ENCODE data around the gene UBL4A. TPM values are rescaled to one million over a fixed set of nuclear protein-coding genes. Genes with fewer than 3 reads are reported as not detected.

Gene UBL4A
- total RNA-seq, 1 donor: 31.5 TPM

DNA sequence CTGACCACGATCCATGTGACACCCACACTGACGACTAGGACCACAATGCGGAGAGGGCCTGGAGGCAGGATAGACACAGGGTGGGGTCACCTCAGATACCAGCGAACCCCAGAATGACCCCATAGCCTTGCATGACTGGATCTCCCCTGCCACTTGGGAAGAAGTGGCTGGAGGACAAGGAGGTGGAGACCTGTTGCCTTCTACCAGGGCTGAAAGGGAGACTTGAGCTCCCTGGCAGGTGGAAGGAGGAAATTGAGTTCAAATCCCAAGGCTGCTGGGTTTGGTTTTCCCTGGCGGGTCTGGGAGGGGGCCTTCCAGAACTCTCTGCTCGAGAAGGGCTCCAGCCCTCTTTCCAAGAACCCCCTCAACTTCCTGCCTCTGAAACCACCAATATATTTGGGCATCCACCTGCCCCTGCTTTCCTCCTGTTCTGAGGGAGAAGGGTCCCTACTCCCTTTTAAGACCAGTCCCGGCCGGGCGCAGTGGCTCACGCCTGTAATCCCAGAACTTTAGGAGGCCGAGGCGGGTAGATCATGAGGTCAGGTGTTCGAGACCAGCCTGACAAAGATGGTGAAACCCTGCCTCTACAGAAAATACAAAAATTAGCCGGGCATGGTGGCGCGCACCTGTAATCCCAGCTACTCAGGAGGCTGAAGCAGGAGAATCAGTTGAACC, 26.6 kb upstream of the UBL4A start:
- Histone ChIP-seq H3K4me1 (ENCODE audit: insufficient read depth, low read length) (peaks cover 5% of the 10 kb centered on the region), H2AFZ (ENCODE audit: low read length) (no peak overlapping the region), H3K79me2 (ENCODE audit: insufficient read depth, low read length) (peaks cover 10% of the 10 kb centered on the region), H3K9me3 (ENCODE audit: low read depth, low read length) (no peaks in the 10 kb centered on the region), H4K20me1 (ENCODE audit: insufficient read depth, low read length) (no peaks in the 10 kb centered on the region), H3K36me3 (ENCODE audit: insufficient read depth, low read length) (no peaks in the 10 kb centered on the region), H3K27me3 (ENCODE audit: insufficient read depth, low read length) (no peaks in the 10 kb centered on the region), H3K4me2 (ENCODE audit: insufficient read depth, low read length) (no peak overlapping the region), H3K27ac (ENCODE audit: low read depth, low read length) (no peak overlapping the region), H3K4me3 (ENCODE audit: insufficient read depth, low read length) (no peak overlapping the region)
- TF ChIP-seq, protein P1, sequence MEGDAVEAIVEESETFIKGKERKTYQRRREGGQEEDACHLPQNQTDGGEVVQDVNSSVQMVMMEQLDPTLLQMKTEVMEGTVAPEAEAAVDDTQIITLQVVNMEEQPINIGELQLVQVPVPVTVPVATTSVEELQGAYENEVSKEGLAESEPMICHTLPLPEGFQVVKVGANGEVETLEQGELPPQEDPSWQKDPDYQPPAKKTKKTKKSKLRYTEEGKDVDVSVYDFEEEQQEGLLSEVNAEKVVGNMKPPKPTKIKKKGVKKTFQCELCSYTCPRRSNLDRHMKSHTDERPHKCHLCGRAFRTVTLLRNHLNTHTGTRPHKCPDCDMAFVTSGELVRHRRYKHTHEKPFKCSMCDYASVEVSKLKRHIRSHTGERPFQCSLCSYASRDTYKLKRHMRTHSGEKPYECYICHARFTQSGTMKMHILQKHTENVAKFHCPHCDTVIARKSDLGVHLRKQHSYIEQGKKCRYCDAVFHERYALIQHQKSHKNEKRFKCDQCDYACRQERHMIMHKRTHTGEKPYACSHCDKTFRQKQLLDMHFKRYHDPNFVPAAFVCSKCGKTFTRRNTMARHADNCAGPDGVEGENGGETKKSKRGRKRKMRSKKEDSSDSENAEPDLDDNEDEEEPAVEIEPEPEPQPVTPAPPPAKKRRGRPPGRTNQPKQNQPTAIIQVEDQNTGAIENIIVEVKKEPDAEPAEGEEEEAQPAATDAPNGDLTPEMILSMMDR (IDR thresholded peaks at IDR 0.05; ENCODE audit: extremely low read depth, low read depth, low read length): no peak
- peak; percentile 6 for DNase-seq (ENCODE audit: insufficient read length, low spot score, missing footprints)

DNA sequence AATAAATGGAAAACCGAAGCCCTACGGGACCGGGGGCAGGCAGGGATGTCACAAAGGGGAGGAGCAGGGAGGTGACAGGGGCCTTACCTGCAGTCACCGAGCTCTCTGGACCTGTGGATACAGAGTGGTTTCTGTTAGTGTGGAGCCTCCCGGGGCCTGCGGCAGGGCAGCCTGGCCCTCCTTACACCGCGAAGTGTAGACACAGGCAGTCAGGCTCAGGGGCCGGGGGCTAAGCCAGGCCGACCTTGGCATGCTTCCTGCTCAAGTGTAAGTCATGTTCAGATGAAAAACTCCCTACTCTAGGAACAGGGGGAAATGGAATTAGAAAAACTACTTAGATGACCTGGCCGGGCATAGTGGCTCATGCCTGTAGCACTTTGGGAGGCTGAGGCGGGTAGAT, 25.3 kb upstream of the UBL4A start:
- Histone ChIP-seq H3K36me3 (ENCODE audit: insufficient read depth, low read length) (no peaks in the 10 kb centered on the region), H3K4me2 (ENCODE audit: insufficient read depth, low read length) (no peak overlapping the region), H3K4me1 (ENCODE audit: insufficient read depth, low read length) (peaks cover 5% of the 10 kb centered on the region), H3K27me3 (ENCODE audit: insufficient read depth, low read length) (no peaks in the 10 kb centered on the region), H4K20me1 (ENCODE audit: insufficient read depth, low read length) (no peaks in the 10 kb centered on the region), H3K79me2 (ENCODE audit: insufficient read depth, low read length) (peaks cover 10% of the 10 kb centered on the region), H3K4me3 (ENCODE audit: insufficient read depth, low read length) (no peak overlapping the region), H2AFZ (ENCODE audit: low read length) (no peak overlapping the region), H3K27ac (ENCODE audit: low read depth, low read length) (no peak overlapping the region), H3K9me3 (ENCODE audit: low read depth, low read length) (no peaks in the 10 kb centered on the region)
- peak; percentile 19 for DNase-seq (ENCODE audit: insufficient read length, low spot score, missing footprints)
- TF ChIP-seq, protein P1 (IDR thresholded peaks at IDR 0.05; ENCODE audit: extremely low read depth, low read depth, low read length): no peak

DNA sequence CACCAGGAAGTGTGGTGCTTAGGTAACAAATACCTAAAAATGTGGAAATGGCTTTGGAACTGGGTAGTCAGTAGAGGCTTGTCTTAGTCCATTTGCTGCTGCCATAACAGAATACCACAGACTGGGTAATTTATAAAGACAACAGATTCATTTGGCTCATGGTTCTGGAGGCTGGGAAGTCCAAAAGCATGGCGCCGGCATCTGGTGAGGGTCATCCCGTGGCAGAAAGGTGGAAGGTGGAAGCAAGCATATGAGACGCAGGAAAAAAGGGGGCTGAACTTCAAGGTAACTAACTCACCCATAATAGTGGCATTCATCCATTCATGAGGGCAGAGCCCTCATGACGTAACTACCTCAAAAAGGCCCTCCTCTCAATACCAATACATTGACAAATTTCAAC, 23.0 kb upstream of the UBL4A start:
- Histone ChIP-seq H3K36me3 (ENCODE audit: insufficient read depth, low read length) (no peaks in the 10 kb centered on the region), H4K20me1 (ENCODE audit: insufficient read depth, low read length) (no peaks in the 10 kb centered on the region), H3K9me3 (ENCODE audit: low read depth, low read length) (no peaks in the 10 kb centered on the region), H3K4me3 (ENCODE audit: insufficient read depth, low read length) (no peak overlapping the region), H2AFZ (ENCODE audit: low read length) (no peak overlapping the region), H3K27me3 (ENCODE audit: insufficient read depth, low read length) (no peaks in the 10 kb centered on the region), H3K4me2 (ENCODE audit: insufficient read depth, low read length) (no peak overlapping the region), H3K27ac (ENCODE audit: low read depth, low read length) (no peak overlapping the region), H3K4me1 (ENCODE audit: insufficient read depth, low read length) (no peaks in the 10 kb centered on the region), H3K79me2 (ENCODE audit: insufficient read depth, low read length) (peaks cover 2% of the 10 kb centered on the region)
- DNase-seq (ENCODE audit: insufficient read length, low spot score, missing footprints): no peak
- TF ChIP-seq, protein P1 (IDR thresholded peaks at IDR 0.05; ENCODE audit: extremely low read depth, low read depth, low read length): no peak

DNA sequence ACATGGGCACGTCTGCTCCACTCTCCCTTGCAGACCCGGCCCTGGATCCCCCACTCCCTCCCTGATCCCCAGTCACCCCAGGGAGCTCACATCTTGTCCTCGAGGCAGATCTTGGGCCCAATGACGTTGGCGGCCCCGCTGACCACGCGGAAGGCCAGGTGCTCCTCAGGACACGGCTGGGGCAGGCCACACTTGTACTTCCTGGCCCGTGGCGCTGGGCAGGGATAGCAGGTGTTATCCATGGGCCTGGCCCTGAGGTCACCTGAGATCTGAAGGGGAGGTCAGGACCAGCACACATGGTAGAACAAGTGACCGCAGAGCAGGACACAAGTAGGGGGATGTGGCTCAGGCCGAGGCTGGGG, 21.9 kb upstream of the UBL4A start:
- H3K4me1 ChIP-seq (ENCODE audit: insufficient read depth, low read length): no peaks in the 10 kb centered on the region
- no peaks in the 10 kb centered on the region for H3K27me3 ChIP-seq (ENCODE audit: insufficient read depth, low read length)

More for the DNA sequence above, 21.9 kb upstream of the UBL4A start:
- H3K36me3 ChIP-seq (ENCODE audit: insufficient read depth, low read length): no peaks in the 10 kb centered on the region
- no peak overlapping the region for H3K27ac ChIP-seq (ENCODE audit: low read depth, low read length)
- no peaks in the 10 kb centered on the region for H4K20me1 ChIP-seq (ENCODE audit: insufficient read depth, low read length)
- H3K4me2 ChIP-seq (ENCODE audit: insufficient read depth, low read length): no peak overlapping the region
- H3K9me3 ChIP-seq (ENCODE audit: low read depth, low read length): no peaks in the 10 kb centered on the region
- H3K4me3 ChIP-seq (ENCODE audit: insufficient read depth, low read length): no peak overlapping the region
- no peaks in the 10 kb centered on the region for H3K79me2 ChIP-seq (ENCODE audit: insufficient read depth, low read length)
- TF ChIP-seq, protein P1 (IDR thresholded peaks at IDR 0.05; ENCODE audit: extremely low read depth, low read depth, low read length): no peak
- DNase-seq (ENCODE audit: insufficient read length, low spot score, missing footprints): peak; percentile 23
- no peak overlapping the region for H2AFZ ChIP-seq (ENCODE audit: low read length)
